Panc1 (cell line): Measurements from ENCODE around the gene CDCA4.

ENCODE experiments used
- POLR2AphosphoS5 ChIP-seq: IDR thresholded peaks from 2 replicates; pipeline ENCODE4 v1.6.1; 2012; ENCODE audit warnings: mild to moderate bottlenecking, low read depth, low read length, moderate library complexity
- TCF7L2 ChIP-seq: IDR thresholded peaks from 2 replicates; pipeline ENCODE4 v1.6.1; 2011; ENCODE audit warnings: mild to moderate bottlenecking, low read depth, low read length, inconsistent platforms
- TF ChIP-seq, protein P1 (sequence below): fragments of 450-650 bp; IDR thresholded peaks from 2 replicates; pipeline ENCODE4 v1.5.1; 2017; ENCODE audit warnings: mild to moderate bottlenecking
- TF ChIP-seq, protein P2 (sequence below), 2 experiments: IDR thresholded peaks; 2 replicates each; pipeline ENCODE4 v1.6.1; 2011 to 2012; ENCODE audit warnings: low read depth in 2 of 2, control low read depth in 1 of 2, low read length in 1 of 2, mild to moderate bottlenecking in 1 of 2, moderate library complexity in 1 of 2; ENCODE audit not compliant: insufficient read depth in 1 of 2

DNA sequence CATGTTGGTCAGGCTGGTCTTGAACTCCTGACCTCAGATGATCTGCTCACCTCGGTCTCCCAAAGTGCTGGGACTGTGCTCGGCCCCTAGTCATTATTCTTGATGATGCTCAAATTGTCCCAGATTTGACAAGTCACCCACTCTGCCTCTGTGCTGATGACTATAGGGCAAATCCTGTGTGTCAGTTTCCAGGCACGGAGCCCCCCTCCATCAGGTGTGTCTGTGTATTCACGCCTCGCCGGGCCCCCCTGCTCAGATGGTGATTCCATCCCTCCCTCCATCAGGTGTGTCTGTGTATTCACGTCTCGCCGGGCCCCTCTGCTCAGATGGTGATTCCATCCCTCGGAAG lies 48.6 kb upstream of the CDCA4 start:
- TF ChIP-seq, protein P1, sequence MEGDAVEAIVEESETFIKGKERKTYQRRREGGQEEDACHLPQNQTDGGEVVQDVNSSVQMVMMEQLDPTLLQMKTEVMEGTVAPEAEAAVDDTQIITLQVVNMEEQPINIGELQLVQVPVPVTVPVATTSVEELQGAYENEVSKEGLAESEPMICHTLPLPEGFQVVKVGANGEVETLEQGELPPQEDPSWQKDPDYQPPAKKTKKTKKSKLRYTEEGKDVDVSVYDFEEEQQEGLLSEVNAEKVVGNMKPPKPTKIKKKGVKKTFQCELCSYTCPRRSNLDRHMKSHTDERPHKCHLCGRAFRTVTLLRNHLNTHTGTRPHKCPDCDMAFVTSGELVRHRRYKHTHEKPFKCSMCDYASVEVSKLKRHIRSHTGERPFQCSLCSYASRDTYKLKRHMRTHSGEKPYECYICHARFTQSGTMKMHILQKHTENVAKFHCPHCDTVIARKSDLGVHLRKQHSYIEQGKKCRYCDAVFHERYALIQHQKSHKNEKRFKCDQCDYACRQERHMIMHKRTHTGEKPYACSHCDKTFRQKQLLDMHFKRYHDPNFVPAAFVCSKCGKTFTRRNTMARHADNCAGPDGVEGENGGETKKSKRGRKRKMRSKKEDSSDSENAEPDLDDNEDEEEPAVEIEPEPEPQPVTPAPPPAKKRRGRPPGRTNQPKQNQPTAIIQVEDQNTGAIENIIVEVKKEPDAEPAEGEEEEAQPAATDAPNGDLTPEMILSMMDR = no peak
- TF ChIP-seq, protein P2, sequence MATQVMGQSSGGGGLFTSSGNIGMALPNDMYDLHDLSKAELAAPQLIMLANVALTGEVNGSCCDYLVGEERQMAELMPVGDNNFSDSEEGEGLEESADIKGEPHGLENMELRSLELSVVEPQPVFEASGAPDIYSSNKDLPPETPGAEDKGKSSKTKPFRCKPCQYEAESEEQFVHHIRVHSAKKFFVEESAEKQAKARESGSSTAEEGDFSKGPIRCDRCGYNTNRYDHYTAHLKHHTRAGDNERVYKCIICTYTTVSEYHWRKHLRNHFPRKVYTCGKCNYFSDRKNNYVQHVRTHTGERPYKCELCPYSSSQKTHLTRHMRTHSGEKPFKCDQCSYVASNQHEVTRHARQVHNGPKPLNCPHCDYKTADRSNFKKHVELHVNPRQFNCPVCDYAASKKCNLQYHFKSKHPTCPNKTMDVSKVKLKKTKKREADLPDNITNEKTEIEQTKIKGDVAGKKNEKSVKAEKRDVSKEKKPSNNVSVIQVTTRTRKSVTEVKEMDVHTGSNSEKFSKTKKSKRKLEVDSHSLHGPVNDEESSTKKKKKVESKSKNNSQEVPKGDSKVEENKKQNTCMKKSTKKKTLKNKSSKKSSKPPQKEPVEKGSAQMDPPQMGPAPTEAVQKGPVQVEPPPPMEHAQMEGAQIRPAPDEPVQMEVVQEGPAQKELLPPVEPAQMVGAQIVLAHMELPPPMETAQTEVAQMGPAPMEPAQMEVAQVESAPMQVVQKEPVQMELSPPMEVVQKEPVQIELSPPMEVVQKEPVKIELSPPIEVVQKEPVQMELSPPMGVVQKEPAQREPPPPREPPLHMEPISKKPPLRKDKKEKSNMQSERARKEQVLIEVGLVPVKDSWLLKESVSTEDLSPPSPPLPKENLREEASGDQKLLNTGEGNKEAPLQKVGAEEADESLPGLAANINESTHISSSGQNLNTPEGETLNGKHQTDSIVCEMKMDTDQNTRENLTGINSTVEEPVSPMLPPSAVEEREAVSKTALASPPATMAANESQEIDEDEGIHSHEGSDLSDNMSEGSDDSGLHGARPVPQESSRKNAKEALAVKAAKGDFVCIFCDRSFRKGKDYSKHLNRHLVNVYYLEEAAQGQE (IDR thresholded peaks at IDR 0.05; ENCODE audit: insufficient read depth in 1 of 2, low read depth in 2 of 2, low read length in 1 of 2) = no peak
- TF ChIP-seq POLR2AphosphoS5 (no peak), TCF7L2 (no peak)
